Measurements from ENCODE around the gene SPINK4. TPM values are rescaled to one million over a fixed set of nuclear protein-coding genes. Genes with fewer than 3 reads are reported as not detected.

The SPINK4 gene
- total RNA-seq, 1 donor from 2014 or later, result not detected

- H3K4me1 ChIP-seq, result peaks cover 0 to 5% of the 10 kb centered on the region in 2 donors
- intact Hi-C loops (cut with DNase I), result loop anchor here (1.0 to 5.0 kb wide), 4 partner anchors 27 to 144 kb away; partner anchors contain the start of gene B4GALT1
- H3K4me3 ChIP-seq, result no peak overlapping the region
- H3K27me3 ChIP-seq, result no peaks in the 10 kb centered on the region
- no peaks in the 10 kb centered on the region for H3K36me3 ChIP-seq
- TF ChIP-seq CTCF (IDR thresholded peaks at IDR 0.05), result peak; percentile 62 to 76 (median 75)
- peak overlapping the region in 1 of 2 donors; percentile 24 for H3K27ac ChIP-seq
- peak in 1 of 2 donors; percentile 86 for DNase-seq (ENCODE audit: low spot score in 2 of 2)
- H3K9me3 ChIP-seq, result no peaks in the 10 kb centered on the region
Observed at GRCh38 chr9:33225319-33226147, 14.4 kb upstream of the SPINK4 start.

GRCh38 chr9:33227008-33227398 lies 13.0 kb upstream of the SPINK4 start:
- intact Hi-C loops (cut with DNase I), result loop anchor here (5.0 kb wide), 1 partner anchor 95 kb away; no protein-coding TSS in a partner anchor
- H3K27ac ChIP-seq, result no peak overlapping the region

GRCh38 chr9:33227741-33228140 lies 12.2 kb upstream of the SPINK4 start:
- intact Hi-C loops (cut with DNase I), result loop anchor here (5.0 kb wide), 1 partner anchor 95 kb away; no protein-coding TSS in a partner anchor
- H3K9me3 ChIP-seq, result no peaks in the 10 kb centered on the region

More at GRCh38 chr9:33227008-33227398, 13.0 kb upstream of the SPINK4 start:
- peak; percentile 19 to 72 for DNase-seq (ENCODE audit: low spot score in 2 of 2)
- no peaks in the 10 kb centered on the region for H3K9me3 ChIP-seq
- no peaks in the 10 kb centered on the region for H3K36me3 ChIP-seq
- H3K4me1 ChIP-seq, result peaks cover 0 to 5% of the 10 kb centered on the region in 2 donors
- no peak overlapping the region for H3K4me3 ChIP-seq
- H3K27me3 ChIP-seq, result no peaks in the 10 kb centered on the region
- no peak for TF ChIP-seq CTCF (IDR thresholded peaks at IDR 0.05)

GRCh38 chr9:33228606-33229005 lies 11.4 kb upstream of the SPINK4 start:
- no peak for DNase-seq (ENCODE audit: low spot score in 2 of 2)

More at GRCh38 chr9:33227741-33228140, 12.2 kb upstream of the SPINK4 start:
- Histone ChIP-seq H3K4me3 (no peak overlapping the region), H3K4me1 (peaks cover 0 to 5% of the 10 kb centered on the region in 2 donors), H3K36me3 (no peaks in the 10 kb centered on the region), H3K27ac (no peak overlapping the region), H3K27me3 (no peaks in the 10 kb centered on the region)
- no peak for DNase-seq (ENCODE audit: low spot score in 2 of 2)
- TF ChIP-seq CTCF (IDR thresholded peaks at IDR 0.05), result no peak

More at GRCh38 chr9:33228606-33229005, 11.4 kb upstream of the SPINK4 start:
- H3K27ac ChIP-seq, result no peak overlapping the region
- peaks cover 0 to 5% of the 10 kb centered on the region in 2 donors for H3K4me1 ChIP-seq
- no peaks in the 10 kb centered on the region for H3K36me3 ChIP-seq
- H3K4me3 ChIP-seq, result no peak overlapping the region
- intact Hi-C loops (cut with DNase I), result loop anchor here (5.0 kb wide), 1 partner anchor 96 kb away; no protein-coding TSS in a partner anchor
- H3K27me3 ChIP-seq, result no peaks in the 10 kb centered on the region
- no peaks in the 10 kb centered on the region for H3K9me3 ChIP-seq
- no peak for TF ChIP-seq CTCF (IDR thresholded peaks at IDR 0.05)

Measured in ascending aorta (tissue), 2 donors.